Stimulated activated CD4-positive, alpha-beta T cell treated with anti-CD3 and anti-CD28 coated beads, Interleukin-12 subunit alpha, Interleukin-12 subunit beta, amount 100 ng/mL, for 4 hours (primary cell): ENCODE data around the gene SRPX.

ENCODE experiments used
- DNase-seq: peaks from one replicate; pipeline ENCODE4 v3.0.0-alpha.2; 2020

Gene SRPX, protein sequence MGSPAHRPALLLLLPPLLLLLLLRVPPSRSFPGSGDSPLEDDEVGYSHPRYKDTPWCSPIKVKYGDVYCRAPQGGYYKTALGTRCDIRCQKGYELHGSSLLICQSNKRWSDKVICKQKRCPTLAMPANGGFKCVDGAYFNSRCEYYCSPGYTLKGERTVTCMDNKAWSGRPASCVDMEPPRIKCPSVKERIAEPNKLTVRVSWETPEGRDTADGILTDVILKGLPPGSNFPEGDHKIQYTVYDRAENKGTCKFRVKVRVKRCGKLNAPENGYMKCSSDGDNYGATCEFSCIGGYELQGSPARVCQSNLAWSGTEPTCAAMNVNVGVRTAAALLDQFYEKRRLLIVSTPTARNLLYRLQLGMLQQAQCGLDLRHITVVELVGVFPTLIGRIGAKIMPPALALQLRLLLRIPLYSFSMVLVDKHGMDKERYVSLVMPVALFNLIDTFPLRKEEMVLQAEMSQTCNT

DNA sequence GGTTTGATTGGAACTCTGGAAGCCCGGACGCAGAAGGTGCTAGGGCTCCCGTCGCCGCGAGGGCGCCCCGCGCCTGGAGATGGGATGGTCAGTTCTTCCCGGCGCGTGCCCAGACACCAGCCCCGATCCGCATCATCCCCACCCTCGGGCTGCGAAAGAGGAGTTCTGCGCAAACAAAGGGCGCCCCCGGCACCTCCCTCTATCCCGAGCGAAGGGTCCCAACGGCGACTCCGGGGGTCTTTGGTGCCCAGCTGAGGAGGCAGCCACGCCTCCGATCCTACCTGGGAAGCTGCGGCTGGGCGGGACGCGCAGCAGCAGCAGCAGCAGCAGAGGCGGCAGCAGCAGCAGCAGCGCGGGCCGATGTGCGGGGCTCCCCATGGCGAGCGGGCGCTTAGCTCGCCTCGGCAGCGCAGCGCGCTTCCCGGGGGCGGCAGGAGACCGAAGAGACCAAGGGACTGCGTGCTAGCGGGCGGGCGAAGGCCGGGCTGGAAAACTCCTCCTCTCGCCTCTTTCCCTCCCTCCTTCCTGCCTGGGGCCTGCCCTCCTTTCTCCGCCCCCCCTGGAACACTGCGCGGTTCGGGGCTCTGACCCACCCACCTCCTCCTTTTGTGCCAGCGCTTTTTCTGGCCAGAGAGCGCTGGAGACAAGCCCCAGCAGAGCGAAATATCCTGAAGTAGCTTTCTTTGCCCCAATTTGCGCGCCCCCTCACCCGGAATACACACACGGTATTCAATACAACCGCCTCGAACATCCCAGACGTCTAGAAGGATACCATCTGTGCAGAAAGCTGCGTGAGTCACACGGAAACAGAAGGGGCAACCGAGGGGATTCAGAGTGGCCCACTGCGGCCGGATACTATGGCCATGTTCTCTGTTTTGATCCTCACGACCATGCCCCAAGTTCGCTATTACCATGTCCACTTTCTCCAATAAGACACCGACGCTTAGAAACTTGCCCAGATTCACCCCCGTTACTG lies at the start of gene SRPX:
SRPX (minus strand) TSS at position 457 of the 976 bp plus-strand sequence; CDS start at position 378, 79 bp downstream.
- no peak for DNase-seq

DNA sequence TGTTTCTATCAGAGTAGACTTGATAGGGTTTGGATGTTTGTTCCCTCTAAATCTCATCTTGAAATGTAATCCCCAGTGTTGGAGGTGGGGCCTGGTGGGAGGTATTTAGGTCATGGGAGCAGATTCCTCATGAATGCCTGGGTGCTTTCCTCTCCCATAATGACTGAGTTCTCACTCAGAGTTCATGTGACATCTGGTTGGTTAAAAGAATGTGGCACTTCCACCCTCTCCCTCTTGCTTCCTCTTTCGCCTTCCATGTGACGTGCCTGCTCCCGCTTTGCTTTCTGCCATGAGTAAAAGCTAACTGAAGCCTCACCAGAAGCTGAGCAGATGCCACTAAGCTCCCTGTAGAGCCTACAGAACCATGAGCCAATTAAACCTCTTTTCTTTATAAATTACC lies 47.3 kb upstream of the SRPX start:
- no peak for DNase-seq

DNA sequence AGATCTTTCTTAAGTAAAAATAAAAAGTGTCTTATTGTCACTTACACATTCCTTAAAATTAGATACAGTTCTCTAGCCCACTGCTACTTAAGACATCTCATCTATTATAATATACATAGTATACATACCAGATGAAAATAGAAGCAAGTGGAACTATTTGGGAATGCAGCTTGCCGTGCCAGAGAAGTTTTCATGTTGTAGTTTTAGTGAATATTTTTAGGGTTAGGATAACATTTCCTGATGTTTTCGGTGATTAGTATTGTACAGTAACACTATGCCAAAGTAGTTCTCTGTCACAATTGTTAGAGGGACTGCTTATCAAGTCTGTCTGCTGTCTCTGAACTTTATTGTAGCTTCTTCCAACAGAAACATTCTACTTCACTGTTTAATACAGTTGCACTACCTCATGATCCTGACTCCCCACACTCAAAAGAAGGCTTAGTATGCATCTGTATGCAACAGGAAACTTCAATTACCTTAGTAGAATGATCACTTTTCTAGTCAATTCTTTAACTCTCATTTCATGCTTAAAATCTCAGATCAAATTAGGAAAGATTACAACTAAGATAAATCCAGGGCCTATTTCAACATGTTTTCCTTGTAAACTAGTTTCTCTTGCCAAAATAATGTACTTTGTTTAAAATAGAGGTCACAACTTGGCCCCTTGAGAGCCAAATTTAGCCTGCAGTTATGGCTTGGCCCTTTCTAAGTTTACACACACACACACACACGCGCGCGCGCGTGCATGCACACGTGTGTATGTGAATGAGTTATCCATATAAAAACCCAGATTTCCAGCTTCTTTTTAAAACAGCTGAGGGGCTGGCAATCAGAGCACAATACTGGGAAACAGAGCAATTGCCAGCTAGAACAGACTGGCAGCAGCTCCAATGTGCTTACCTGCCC lies 42.3 kb upstream of the SRPX start:
- no peak for DNase-seq

DNA sequence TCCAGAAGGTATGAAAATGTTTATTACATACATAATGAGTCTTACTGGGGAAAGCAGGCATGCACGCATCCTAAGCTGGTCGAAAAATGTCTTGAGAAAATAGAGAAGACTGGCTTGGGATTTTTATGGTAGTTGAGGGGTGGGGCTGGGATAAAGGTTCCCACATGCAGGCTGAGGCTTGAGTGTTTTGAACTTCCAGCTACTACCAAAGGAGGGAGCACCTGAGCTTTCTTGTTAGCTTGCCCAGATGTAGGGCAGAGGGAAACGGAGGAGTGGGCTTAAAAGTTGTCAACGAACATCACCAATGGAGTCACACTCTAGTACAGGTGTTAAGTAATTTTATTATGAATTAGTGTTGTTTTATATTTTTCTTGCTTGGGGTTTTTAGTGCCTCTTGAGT lies 39.6 kb upstream of the SRPX start:
- no peak for DNase-seq

DNA sequence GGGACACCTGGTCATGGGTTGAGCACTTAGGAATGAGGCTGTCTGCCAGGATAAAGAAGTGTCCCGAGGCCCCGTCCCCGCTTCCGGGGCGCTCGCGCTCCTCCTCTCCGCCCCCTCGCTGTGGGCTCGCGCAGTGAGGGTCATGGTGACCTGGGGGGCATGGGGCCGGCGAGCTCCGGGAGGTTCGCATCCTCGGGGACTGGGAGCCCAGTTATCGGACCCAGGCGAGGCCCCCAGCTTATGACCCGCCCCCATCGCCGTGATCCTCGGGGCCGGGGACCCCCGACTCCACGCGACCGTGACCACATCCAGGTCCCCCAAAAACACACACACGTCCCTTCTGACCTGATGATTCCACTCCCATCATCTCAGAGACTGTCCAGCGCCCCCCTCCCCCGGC lies 35.3 kb upstream of the SRPX start:
- DNase-seq = no peak

DNA sequence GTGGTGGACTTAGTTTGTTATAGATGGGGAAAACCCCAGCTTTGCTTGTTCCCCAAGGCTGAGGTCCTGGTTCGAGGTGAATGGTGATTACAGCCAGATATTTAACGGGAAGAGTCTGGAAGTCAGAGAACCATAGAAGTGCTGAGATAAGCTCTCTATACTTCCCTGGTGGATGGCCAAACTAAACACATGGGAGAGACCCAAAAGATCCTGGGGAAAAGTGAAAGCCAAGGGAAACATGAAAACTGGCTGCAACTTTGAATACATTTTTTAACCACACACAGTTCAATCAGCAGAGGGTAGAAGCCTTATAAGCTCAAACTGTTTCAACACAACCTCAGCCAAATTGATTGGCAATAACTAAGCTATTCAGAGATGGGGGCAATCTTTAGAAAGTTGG lies 29.3 kb upstream of the SRPX start:
- DNase-seq = no peak

DNA sequence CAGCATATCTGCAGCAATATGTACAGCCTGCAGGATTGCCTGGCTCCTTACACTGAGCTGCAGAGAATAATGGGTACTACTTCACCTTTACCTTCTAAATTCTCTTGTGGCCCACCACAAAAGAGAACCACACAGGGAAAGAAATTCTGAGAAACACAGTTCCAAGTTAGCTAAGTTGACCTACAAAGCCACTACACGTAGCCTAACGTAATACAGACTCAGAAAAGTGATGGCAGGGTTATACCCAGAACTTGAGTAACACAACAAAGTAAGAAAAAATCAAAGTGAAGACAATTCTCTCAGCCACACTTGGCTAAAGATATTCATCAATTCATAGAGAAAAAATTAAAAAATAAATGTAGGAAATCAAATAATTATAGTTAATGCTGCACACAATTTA lies 26.4 kb upstream of the SRPX start:
- no peak for DNase-seq

DNA sequence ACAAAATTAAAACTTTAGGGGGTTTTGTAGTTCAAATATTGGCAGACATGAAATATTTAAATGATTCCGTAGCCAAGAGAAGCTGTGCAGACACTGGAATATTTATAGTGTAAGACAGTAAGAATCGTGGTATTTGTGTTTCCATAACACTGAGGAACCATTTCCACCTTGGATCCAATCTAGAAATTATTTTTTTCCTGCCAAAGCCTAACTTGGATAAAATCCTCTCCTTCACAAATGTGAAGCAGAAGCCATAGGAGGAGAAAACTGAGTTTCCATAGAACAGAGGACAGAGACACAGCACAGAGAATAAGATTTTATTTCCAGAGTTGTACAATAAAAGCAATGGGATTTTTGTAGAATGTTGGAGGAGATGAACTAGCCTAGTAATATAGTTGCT lies 19.9 kb upstream of the SRPX start:
- no peak for DNase-seq

DNA sequence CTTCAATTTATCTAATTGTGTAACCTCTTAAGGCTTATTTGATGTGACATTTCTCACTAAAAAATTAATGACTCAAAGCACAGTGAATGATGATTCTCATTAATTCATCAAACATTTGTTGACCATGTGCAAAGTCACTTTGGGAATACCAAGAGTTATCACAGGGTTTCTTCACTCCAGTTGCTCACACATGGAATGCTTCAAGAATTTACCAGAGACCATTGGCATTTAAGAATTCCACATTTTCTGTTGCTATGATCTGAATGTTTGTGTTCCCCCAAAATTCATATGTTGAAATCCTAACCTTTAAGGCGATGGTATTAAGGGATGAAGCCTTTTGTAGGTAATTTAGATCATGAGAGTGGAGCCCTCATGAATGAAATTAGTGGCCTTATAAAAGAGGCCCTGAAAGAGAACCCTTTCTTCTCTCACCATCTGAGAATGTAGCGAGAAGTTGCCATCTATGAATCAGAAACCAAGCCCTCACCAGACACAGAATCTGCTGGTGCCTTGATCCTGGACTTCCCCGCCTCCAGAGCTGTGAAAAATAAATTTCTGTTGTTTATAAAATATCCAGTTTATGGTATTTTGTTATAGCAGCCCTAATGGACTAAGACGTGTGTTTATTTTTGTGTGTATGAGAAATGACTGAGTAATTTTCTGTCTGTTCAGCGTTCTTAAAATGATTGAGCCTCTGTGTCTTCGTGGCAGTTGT lies 16.4 kb upstream of the SRPX start:
- no peak for DNase-seq

DNA sequence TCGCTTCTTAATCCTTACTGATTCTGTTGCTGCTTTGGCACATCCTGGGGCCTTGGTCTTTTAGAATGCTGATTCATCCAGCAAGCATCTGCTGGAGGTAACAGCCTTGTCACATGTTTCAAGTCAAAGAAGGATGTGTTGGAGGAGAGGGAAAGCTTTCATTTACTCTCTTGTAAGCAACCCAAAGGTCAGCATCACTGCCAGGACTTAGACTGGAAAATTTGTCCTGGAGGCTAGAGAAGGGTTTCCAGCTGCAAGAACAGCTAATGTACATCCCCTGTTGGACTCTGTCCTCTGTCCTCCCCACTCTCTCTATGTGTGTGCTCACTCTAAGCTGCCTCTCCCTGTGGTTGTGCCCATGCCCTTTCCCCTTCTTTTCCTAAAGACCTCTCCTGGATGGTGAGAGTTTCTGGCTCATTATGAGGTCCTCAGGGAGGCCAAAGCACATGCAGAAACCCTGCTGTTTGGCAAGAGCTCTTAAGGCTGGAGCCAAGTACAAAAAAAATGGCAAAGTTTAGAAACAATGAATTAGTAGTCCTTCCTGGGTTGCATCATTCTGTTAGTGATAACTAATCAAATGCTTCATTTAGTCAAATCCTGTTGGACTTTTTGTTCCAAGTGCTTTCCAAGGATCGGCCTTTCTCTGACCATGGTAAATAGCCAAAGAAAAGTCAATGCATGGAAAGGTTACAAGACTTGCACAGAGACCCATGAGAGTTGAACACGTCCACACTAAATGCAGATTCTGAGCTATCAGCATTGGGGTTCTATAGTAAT lies 13.4 kb upstream of the SRPX start:
- no peak for DNase-seq

DNA sequence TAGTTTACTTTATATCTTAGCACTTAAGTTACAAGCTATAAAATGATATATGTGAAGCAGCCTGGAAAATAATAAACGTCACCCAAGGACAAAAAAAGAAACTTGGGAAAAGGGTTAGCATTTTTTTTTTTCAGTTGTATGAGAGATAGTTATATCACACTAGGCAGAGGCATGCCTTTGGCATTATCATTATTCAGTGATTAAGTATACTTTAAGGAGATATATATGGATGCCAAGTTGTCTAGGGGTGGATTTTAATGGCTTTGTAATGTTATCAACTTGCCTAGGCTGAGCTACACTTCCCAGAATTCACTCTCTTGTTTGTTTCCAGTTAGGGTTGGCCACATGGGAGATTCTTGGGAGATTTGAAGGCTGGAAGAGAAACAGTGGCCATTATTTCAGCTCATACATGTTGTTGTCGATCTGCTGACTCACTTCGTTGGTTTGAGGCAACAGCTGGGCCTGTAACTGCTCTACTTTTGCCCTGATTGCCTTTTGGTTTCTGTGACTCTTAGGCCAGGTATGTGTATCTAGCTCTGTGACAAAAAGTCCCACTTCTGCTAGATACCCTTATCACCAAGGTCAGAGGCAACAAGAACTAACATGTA lies 11.5 kb upstream of the SRPX start:
- DNase-seq = no peak

DNA sequence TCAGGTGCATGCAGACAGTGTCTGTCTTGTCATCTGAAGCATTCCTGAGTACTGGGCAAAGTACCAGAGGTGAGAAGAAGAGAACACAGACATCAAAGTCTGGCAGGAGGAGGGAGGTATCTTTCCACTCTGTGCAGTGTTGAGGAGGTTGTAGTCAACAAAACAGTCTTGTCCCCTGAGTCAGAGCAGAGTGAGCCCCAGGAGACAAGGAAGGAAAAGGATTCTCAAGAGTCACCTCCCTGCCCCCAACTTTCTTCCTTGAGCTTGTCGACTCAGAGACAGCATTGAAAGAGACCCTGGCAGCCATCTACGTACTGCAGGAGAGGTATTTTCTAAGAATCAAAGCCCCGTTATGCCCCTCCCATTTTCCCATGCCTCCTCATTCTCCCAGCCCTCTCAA lies 4.4 kb upstream of the SRPX start:
- no peak for DNase-seq

DNA sequence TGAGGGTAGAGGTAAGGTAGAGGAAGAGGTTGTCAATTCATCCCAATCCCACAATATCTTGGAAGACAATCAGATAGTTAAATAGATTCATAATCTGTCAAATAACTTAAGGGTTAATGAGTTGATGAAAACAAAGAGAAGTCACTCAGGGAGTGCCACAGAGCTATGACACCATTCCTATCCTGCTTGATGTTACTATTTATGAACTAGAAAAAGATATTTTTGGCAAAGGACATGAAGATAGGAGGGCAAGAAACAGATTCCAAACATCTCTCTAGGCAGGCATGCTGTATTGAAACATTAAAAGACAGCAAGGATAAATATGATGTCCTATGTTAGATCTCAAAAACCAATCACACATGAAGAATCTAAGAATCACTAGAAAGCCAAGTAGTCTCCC lies 3.5 kb upstream of the SRPX start:
- no peak for DNase-seq

DNA sequence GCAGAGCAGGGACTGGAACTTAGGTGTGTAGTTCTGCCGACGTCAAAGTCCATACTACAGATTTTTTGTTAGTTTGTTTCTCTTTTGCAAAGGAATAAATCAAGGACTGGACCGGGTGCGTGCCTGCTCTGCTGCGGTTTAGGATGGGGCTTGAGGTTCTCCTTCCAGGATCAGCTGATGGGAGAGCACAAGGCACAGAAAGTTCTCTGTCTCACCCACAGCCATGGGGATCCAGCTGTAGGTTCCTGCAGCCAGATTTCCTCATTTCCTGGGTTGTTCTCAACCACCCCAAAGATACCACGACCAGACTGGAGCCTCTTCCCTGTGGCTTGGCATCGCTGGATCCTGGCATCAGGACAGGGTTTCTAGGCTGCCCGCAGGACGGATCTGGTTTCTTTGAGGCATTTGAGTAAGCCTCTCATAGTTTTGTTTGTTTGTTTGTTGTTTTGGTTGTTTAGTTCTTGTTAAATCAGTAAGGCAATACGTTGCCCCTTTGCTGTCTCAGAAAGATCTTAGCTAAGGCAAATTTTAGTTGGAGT lies 789 bp upstream of the SRPX start:
- no peak for DNase-seq

DNA sequence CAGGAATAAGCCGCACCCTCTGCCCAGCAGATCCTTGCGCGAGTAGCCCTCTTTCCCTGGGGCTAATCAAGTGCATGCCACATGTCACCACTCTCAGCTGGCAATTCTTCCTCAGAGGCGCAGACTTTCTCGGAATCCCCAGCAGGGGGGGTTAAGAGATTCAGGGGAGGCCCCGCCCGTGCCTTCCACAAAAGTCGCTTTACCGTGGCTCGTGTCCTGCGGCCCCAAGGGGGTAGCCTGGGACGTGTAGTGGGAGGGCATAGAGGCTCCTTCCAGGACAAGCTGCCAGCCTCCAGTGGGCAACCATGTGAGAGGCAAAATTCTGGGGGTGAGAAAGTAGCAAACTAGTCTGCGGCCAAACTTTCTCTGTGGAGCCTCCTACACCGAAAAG lies 652 bp downstream of the SRPX start:
- DNase-seq = no peak

DNA sequence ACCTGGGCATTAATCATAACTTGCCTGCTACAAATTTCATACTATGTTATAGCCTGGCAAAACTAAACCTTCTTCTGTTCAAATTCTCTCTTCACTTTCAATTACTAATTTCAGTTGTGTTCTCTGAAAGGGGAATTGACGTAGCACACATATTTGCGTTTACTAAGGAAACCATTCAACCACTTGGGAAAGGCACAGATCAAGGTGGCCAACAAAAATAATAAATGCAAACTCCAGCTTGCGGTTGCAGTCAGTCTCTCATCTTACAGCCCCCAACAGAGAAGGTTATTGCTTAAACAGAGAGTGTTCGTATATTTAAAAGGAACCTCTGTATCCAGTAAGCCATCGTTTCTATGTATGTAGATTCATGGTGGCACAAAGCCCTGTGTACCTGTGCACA lies 4.0 kb downstream of the SRPX start:
- DNase-seq = no peak

DNA sequence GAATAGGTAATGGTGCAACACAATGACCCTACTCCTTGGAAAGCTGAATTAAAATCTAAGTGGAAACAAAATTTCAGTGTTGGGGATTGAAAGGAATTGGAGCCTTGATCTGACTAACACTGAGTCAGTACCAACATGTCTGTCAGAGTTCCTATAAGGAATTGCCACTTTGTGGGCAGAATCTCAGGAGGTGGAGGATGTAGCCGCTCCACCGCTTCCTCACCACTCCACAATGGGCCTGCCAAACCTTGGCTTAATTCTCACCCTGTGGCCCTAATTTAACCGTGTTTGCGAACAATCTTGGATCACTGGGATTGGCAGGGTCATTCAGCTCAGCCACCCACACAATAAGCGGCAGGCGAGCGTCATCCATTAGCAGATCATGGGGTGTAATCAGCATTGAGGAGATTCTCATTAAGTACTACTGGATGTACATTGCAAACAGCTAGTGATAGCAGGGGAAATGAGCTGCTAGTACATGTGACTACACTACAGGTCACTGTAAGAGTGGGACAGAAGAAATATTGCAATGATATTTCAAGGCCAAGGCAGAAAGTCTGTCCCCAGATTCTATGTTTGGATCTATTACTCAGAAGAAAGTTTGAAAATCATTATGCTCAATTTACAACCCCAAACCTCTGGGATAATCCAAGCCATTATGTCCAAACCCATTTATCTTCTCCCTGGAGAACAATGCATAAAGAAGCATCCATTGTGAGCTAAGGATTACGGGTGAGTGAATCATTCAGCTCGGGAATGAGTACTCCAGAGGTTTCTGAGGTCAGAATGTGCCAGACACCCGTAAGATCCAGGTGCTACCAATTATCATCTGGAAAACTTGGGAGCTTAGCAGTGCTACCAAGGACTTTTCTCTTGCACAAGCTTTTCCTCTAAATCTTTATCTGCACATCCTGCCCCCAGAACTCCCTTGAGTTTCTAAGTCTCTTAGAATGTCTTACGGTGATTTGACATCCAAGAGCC lies 5.8 kb downstream of the SRPX start:
- DNase-seq = no peak

DNA sequence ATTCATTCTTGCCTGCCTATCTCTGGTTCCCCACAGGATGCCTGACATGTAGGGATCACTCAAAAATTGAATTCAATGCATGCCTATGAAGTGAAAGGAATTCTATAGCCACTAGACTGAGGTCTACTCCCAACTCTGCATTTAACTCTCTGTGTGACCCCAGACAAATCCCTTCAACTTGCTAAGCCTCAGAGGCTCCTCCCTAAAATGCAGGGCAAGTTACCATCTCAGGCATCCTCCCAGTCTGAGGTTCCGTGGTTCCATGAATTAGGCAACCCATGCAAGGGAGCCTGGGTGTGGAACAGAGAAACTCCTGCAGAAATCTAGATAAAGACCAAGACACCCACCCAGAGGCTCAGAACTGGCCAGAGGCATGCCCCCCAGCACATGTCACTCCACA lies 6.6 kb downstream of the SRPX start:
- no peak for DNase-seq

DNA sequence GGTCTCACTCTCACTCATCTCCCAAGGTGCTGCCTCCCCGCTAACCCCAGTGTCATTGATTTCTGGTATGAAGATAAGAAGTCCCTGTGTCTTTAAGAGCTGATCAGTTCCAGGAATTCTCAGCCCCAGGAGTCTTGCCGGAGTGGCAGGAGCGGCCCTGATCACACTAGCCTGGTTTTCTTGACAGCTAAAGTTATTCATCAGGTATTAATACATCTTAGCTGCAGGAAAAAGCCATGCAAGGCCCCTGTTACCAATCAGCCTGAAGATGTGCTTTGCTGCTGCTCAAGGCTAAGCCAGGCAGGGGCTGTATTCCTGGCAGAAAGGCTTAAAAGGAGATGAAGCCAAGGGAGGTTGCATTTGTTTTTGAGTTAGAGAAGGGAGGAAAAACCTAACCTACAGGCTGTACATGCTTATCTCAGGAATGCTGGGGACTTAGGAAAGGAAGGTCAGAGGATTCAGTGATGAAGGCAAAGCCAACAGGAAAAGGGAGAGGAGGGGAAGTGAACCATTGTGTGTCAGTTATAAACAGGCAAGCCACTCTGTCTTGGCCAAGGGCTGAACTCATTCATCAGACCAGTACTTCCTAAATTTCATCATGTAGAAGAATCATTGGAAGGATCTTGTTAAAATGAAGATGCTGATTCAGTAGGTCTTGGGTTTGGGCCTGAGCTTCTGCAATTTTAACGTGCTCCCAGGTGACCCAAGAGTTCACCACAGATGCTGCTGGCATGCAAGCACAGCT lies 8.6 kb downstream of the SRPX start:
- no peak for DNase-seq
